ENCODE results near the gene AGK. TPM values are rescaled to one million over a fixed set of nuclear protein-coding genes. Genes with fewer than 3 reads are reported as not detected.

AGK gene
- total and polyA plus RNA-seq, 2 experiments from 2014 or later = 25.6 to 30.8 TPM

DNA sequence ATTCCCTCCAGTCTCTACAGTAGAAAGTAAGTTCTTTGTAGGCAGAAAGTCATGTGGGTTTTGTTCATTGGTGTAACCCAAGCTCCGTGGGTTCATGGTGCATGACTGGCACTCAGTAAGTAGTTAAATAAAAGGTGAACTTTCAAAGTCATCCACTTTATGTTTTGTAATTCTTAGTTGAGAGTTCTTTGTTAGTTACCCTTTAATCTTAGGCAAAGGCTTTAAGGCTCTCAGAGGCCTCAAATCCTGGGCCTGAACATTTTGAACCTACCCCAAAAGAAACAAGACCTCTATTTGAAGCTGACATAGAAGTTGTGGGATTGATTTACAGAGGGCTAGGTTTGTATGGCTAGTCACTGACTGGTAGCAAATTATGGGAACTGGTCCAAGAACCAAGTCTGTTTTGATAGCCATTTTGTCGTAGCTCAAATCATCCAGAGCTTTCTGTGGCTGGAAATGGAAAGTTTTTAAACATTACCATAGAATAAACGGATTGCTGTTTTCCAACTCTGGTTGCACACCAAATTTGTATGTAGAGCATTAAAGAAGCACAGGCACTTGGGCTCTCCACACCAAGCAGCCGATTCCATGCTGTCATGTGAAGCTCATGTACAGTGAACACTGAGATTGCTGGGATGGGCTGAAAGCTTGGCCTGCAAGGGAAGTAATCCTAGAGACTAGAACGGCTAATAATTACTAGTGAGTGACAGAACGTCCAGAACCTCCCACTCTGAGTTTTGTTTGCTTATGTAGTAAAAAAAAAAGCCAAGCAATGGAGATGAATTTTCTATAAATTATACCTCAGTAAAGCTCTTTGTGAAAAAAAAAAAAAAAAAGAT, 97.3 kb downstream of the AGK start:
- Histone ChIP-seq H3K27me3 (no peaks in the 10 kb centered on the region), H3K9me3 (ENCODE audit: low read depth) (no peaks in the 10 kb centered on the region), H3K36me3 (peaks cover under 1% of the 10 kb centered on the region), H3K27ac (no peak overlapping the region), H3K4me1 (ENCODE audit: low read depth) (peaks cover 3% of the 10 kb centered on the region), H3K4me3 (no peak overlapping the region)
- TF ChIP-seq, protein P1, sequence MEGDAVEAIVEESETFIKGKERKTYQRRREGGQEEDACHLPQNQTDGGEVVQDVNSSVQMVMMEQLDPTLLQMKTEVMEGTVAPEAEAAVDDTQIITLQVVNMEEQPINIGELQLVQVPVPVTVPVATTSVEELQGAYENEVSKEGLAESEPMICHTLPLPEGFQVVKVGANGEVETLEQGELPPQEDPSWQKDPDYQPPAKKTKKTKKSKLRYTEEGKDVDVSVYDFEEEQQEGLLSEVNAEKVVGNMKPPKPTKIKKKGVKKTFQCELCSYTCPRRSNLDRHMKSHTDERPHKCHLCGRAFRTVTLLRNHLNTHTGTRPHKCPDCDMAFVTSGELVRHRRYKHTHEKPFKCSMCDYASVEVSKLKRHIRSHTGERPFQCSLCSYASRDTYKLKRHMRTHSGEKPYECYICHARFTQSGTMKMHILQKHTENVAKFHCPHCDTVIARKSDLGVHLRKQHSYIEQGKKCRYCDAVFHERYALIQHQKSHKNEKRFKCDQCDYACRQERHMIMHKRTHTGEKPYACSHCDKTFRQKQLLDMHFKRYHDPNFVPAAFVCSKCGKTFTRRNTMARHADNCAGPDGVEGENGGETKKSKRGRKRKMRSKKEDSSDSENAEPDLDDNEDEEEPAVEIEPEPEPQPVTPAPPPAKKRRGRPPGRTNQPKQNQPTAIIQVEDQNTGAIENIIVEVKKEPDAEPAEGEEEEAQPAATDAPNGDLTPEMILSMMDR (IDR thresholded peaks at IDR 0.05; ENCODE audit: low read depth, low read length) = no peak
- no peak for DNase-seq (ENCODE audit: low read depth in 1 of 2, low spot score in 1 of 2)

- Histone ChIP-seq H3K27ac (no peak overlapping the region), H3K4me3 (no peak overlapping the region), H3K27me3 (no peaks in the 10 kb centered on the region), H3K36me3 (peaks cover 4% of the 10 kb centered on the region), H3K4me1 (ENCODE audit: low read depth) (peaks cover under 1% of the 10 kb centered on the region), H3K9me3 (ENCODE audit: low read depth) (no peaks in the 10 kb centered on the region)
- TF ChIP-seq, protein P1 (IDR thresholded peaks at IDR 0.05; ENCODE audit: low read depth, low read length) = no peak
- DNase-seq (ENCODE audit: low read depth in 1 of 2, low spot score in 1 of 2) = no peak
Measured at GRCh38 chr7:141649137-141649864, 98.1 kb downstream of the AGK start.

- TF ChIP-seq, protein P1 (IDR thresholded peaks at IDR 0.05; ENCODE audit: low read depth, low read length) = peak; percentile 86
- DNase-seq (ENCODE audit: low read depth in 1 of 2, low spot score in 1 of 2) = peak; percentile 68 to 94
- no peaks in the 10 kb centered on the region for H3K9me3 ChIP-seq (ENCODE audit: low read depth)
- no peaks in the 10 kb centered on the region for H3K27me3 ChIP-seq
- H3K4me1 ChIP-seq (ENCODE audit: low read depth) = no peaks in the 10 kb centered on the region
- H3K27ac ChIP-seq = no peak overlapping the region
- H3K4me3 ChIP-seq = no peak overlapping the region
- H3K36me3 ChIP-seq = peaks cover 4% of the 10 kb centered on the region
Measured at GRCh38 chr7:141649865-141650634, 98.8 kb downstream of the AGK start.

DNA sequence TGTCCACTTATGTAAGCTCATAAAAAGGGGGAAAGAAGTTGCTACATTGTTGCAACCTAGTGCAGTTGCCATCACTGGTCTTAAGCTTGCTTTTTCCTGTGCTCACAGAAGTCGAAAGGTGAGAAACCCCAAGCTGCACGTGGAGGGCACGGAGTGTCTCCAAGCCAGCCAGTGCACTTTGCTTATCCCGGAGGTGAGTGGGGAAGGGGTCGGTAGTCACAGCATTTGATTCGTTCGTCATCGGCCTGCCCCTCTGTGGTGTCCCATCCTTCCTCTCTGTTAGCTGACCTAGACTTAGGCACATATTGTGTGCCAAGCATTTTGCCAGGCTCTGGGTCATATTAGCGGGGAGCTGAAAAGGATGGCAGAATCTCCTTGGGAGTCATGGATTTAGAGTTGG, 100.2 kb downstream of the AGK start:
- Histone ChIP-seq H3K36me3 (peaks cover 4% of the 10 kb centered on the region), H3K9me3 (ENCODE audit: low read depth) (no peaks in the 10 kb centered on the region)
- TF ChIP-seq, protein P1 (IDR thresholded peaks at IDR 0.05; ENCODE audit: low read depth, low read length) = no peak

DNA sequence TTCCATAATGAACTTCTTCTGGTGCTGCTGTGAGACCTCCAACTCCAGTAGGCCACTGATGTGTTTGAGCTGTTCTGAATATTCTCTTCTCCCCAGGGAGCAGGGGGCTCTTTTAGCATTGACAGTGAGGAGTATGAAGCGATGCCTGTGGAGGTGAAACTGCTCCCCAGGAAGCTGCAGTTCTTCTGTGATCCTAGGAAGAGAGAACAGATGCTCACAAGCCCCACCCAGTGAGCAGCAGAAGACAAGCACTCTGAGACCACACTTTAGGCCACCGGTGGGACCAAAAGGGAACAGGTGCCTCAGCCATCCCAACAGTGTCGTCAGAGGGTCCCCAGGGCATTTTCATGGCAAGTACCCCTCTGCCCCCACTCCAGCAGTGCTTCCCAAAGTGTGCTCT, 101.5 kb downstream of the AGK start:
- no peaks in the 10 kb centered on the region for H3K4me1 ChIP-seq (ENCODE audit: low read depth)
- no peaks in the 10 kb centered on the region for H3K9me3 ChIP-seq (ENCODE audit: low read depth)
- peaks cover 7% of the 10 kb centered on the region for H3K36me3 ChIP-seq
- H3K27me3 ChIP-seq = no peaks in the 10 kb centered on the region
- TF ChIP-seq, protein P1 (IDR thresholded peaks at IDR 0.05; ENCODE audit: low read depth, low read length) = no peak
- H3K4me3 ChIP-seq = no peak overlapping the region
- DNase-seq (ENCODE audit: low read depth in 1 of 2, low spot score in 1 of 2) = no peak
- H3K27ac ChIP-seq = no peak overlapping the region

More for the DNA sequence above, 100.2 kb downstream of the AGK start:
- no peaks in the 10 kb centered on the region for H3K4me1 ChIP-seq (ENCODE audit: low read depth)
- H3K4me3 ChIP-seq = no peak overlapping the region
- H3K27ac ChIP-seq = no peak overlapping the region
- no peak for DNase-seq (ENCODE audit: low read depth in 1 of 2, low spot score in 1 of 2)
- no peaks in the 10 kb centered on the region for H3K27me3 ChIP-seq

All from cardiac muscle cell (in vitro differentiated cells and primary cell).